Keratinocyte (primary cell): ENCODE measurements around the gene TBC1D14. TPM values are rescaled to one million over a fixed set of nuclear protein-coding genes. Genes with fewer than 3 reads are reported as not detected.

Source experiments
- DNase-seq: peaks from one replicate; pipeline ENCODE4 v3.0.0-alpha.2; 2011; ENCODE audit warnings: low read depth, missing footprints, low spot score
- FAIRE-seq: peaks from 2 replicates; lab custom pipeline; 2011; peaks lifted over from hg19 to GRCh38; lab: Jason Lieb, UNC
- H2AFZ ChIP-seq: 2 replicates; pipeline ENCODE4 v1.6.0; 2012; ENCODE audit warnings: low read length, control low read depth, inconsistent platforms; ENCODE audit not compliant: control insufficient read depth
- H3K27ac ChIP-seq: 2 replicates; pipeline ENCODE4 v1.5.1; 2011; ENCODE audit warnings: low read length; ENCODE audit not compliant: control insufficient read depth, insufficient read depth
- H3K27me3 ChIP-seq: 3 replicates; pipeline ENCODE4 v1.6.0; 2011; ENCODE audit warnings: low read length; ENCODE audit not compliant: control insufficient read depth, insufficient read depth; ENCODE audit errors: extremely low read depth
- H3K36me3 ChIP-seq, 2 experiments: 2 replicates in 1 of 2; 3 replicates in 1 of 2; pipeline ENCODE4 v1.5.1; 2011; ENCODE audit warnings: low read length in 2 of 2, mild to moderate bottlenecking in 1 of 2; ENCODE audit not compliant: control insufficient read depth in 2 of 2, insufficient read depth in 2 of 2; ENCODE audit errors: extremely low read depth in 1 of 2
- H3K4me1 ChIP-seq: 3 replicates; pipeline ENCODE4 v1.5.1; 2011; ENCODE audit warnings: low read length; ENCODE audit not compliant: control insufficient read depth, insufficient read depth; ENCODE audit errors: extremely low read depth
- H3K4me2 ChIP-seq: 3 replicates; pipeline ENCODE4 v1.6.0; 2011; ENCODE audit warnings: low read depth, low read length; ENCODE audit not compliant: control insufficient read depth, insufficient read depth; ENCODE audit errors: extremely low read depth
- H3K4me3 ChIP-seq, 3 experiments: fragments of 200-600 bp in 1 of 3; sonication (generic) in 1 of 3; 2 replicates in 2 of 3; 3 replicates in 1 of 3; pipeline ENCODE4 v1.5.1; 2011 to 2016; ENCODE audit warnings: low read length in 3 of 3, mild to moderate bottlenecking in 3 of 3, control low read depth in 2 of 3, inconsistent platforms in 1 of 3, low read depth in 1 of 3, mixed read lengths in 1 of 3, mixed run types in 1 of 3, moderate library complexity in 1 of 3; ENCODE audit not compliant: control insufficient read depth in 2 of 3, insufficient read depth in 2 of 3; ENCODE audit errors: extremely low read depth in 1 of 3
- H3K79me2 ChIP-seq: 2 replicates; pipeline ENCODE4 v1.6.0; 2012; ENCODE audit warnings: low read length; ENCODE audit not compliant: control insufficient read depth, insufficient read depth
- H3K9ac ChIP-seq: 3 replicates; pipeline ENCODE4 v1.6.0; 2011; ENCODE audit warnings: low read length; ENCODE audit not compliant: control insufficient read depth, insufficient read depth; ENCODE audit errors: extremely low read depth
- H3K9me1 ChIP-seq: 3 replicates; pipeline ENCODE4 v1.6.0; 2011; ENCODE audit warnings: low read length; ENCODE audit not compliant: control insufficient read depth, insufficient read depth; ENCODE audit errors: extremely low read depth
- H3K9me3 ChIP-seq: 2 replicates; pipeline ENCODE4 v1.5.1; 2012; ENCODE audit warnings: low read depth, low read length; ENCODE audit not compliant: control insufficient read depth
- H4K20me1 ChIP-seq: 3 replicates; pipeline ENCODE4 v1.6.0; 2011; ENCODE audit warnings: low read length; ENCODE audit not compliant: control insufficient read depth, insufficient read depth; ENCODE audit errors: extremely low read depth
- EZH2 ChIP-seq: IDR thresholded peaks from one replicate; pipeline ENCODE4 v1.6.1; 2012; ENCODE audit warnings: inconsistent platforms, mild to moderate bottlenecking, low read length, moderate library complexity
- dilution Hi-C: fragments of 300-500 bp; cut with MboI; formaldehyde crosslinking; loops from one replicate; pipeline ENCODE4 v1.7.0; 2020; ENCODE audit warnings: low sequenced_read_pairs; ENCODE audit not compliant: extremely low pct_ligation_motif_present
- polyA plus RNA-seq, 5 experiments: library from polyadenylated mRNA; depleted of rRNA in 3 of 5; stranded (reverse) in 3 of 5; stranded (forward) in 1 of 5; unstranded in 1 of 5; fragments of >200 nt; gene quantifications; 1 replicate in 1 of 5; 2 replicates in 3 of 5; 3 replicates in 1 of 5; pipeline versions ENCODE4 v1.2.1 to v1.2.3, GENCODE V29; 2011 to 2012; ENCODE audit warnings: missing spikeins in 2 of 5, low read depth in 1 of 5, low replicate concordance in 1 of 5
- TF ChIP-seq, protein P1 (sequence below), 3 experiments: IDR thresholded peaks in 1 of 3; conservative IDR thresholded peaks in 1 of 3; optimal IDR thresholded peaks in 1 of 3; 2 replicates in 2 of 3; 3 replicates in 1 of 3; pipeline versions ENCODE3 to v1.5.1; 2011; ENCODE audit warnings: low read length in 3 of 3, mild to moderate bottlenecking in 3 of 3, moderate library complexity in 2 of 3, control low read depth in 1 of 3, inconsistent platforms in 1 of 3; ENCODE audit not compliant: insufficient read depth in 2 of 3; ENCODE audit errors: extremely low read depth in 1 of 3

The TBC1D14 gene
- polyA plus RNA-seq, 1 donor (not counting 4 experiments of a cell fraction or from before 2014, with no cell fraction given), result 55.1 TPM

DNA sequence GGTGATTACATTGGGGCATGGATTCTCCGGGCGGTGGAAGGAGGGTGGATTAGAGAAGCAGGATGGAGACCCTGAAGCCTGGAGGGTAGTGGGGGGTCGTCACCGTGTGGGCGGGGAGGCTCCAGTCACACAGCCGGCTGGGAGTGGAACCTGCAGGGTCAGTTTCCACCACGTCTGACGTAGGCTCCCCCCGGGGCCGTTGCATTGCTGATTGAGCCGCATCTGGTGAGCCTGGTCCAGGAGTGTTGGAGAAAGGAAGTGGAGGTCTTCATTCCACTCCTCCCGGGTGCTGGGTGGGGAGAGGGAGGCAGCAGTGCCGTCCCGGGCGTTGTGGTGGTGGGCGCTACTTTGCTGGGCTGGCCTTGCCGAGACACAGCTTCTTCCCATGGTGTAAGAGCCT lies 28.1 kb downstream of the TBC1D14 start:
- no peaks in the 10 kb centered on the region for H3K9me1 ChIP-seq
- no peak overlapping the region for H3K9ac ChIP-seq
- H3K4me2 ChIP-seq, result no peak overlapping the region
- TF ChIP-seq, protein P1, sequence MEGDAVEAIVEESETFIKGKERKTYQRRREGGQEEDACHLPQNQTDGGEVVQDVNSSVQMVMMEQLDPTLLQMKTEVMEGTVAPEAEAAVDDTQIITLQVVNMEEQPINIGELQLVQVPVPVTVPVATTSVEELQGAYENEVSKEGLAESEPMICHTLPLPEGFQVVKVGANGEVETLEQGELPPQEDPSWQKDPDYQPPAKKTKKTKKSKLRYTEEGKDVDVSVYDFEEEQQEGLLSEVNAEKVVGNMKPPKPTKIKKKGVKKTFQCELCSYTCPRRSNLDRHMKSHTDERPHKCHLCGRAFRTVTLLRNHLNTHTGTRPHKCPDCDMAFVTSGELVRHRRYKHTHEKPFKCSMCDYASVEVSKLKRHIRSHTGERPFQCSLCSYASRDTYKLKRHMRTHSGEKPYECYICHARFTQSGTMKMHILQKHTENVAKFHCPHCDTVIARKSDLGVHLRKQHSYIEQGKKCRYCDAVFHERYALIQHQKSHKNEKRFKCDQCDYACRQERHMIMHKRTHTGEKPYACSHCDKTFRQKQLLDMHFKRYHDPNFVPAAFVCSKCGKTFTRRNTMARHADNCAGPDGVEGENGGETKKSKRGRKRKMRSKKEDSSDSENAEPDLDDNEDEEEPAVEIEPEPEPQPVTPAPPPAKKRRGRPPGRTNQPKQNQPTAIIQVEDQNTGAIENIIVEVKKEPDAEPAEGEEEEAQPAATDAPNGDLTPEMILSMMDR (optimal IDR thresholded peaks at IDR 0.05 in 1 of 3, IDR thresholded peaks at IDR 0.05 in 1 of 3, conservative IDR thresholded peaks at IDR 0.05 in 1 of 3; ENCODE audit: extremely low read depth in 1 of 3, insufficient read depth in 2 of 3, low read length in 3 of 3), result no peak
- no peak for TF ChIP-seq EZH2
- no peak overlapping the region for H2AFZ ChIP-seq
- no peaks in the 10 kb centered on the region for H3K79me2 ChIP-seq
- H3K9me3 ChIP-seq, result no peaks in the 10 kb centered on the region
- peaks cover 17% of the 10 kb centered on the region for H3K4me1 ChIP-seq
- no peak overlapping the region for H3K4me3 ChIP-seq
- no peaks in the 10 kb centered on the region for H3K27me3 ChIP-seq
- dilution Hi-C loops, result no loop called here
- no peaks in the 10 kb centered on the region for H4K20me1 ChIP-seq
- FAIRE-seq, result no peak
- no peak overlapping the region for H3K27ac ChIP-seq
- peaks cover 0 to 1% of the 10 kb centered on the region in 2 experiments for H3K36me3 ChIP-seq
- no peak for DNase-seq

DNA sequence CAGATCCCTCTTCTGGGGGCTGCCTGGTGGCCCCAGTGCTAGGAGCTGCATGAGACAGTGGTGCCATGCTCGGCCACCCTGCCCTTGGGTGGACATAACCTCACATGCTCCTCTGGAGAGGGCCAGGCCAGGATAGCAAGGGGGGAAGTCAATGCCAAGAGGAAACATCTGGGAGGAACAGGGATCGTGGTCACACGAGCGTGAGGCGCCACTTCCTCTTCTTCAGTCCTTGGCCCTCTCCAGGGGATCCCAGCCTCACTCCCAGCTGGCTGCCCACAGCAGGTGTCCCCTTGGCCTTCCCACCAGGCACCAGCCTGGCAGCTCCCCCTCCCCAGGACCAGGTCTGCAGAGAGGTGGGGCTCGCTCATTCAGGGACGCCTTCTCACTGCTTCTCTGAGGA lies 28.6 kb downstream of the TBC1D14 start:
- Histone ChIP-seq H2AFZ (no peak overlapping the region), H3K36me3 (peaks cover 0 to 1% of the 10 kb centered on the region in 2 experiments), H3K27me3 (no peaks in the 10 kb centered on the region), H3K4me1 (peaks cover 22% of the 10 kb centered on the region), H3K79me2 (no peaks in the 10 kb centered on the region), H4K20me1 (no peaks in the 10 kb centered on the region), H3K27ac (no peak overlapping the region), H3K4me3 (no peak overlapping the region), H3K9me1 (no peaks in the 10 kb centered on the region), H3K9ac (no peak overlapping the region), H3K9me3 (no peaks in the 10 kb centered on the region), H3K4me2 (no peak overlapping the region)
- FAIRE-seq (no peak), DNase-seq (no peak)
- no peak for TF ChIP-seq EZH2
- TF ChIP-seq, protein P1 (optimal IDR thresholded peaks at IDR 0.05 in 1 of 3, IDR thresholded peaks at IDR 0.05 in 1 of 3, conservative IDR thresholded peaks at IDR 0.05 in 1 of 3; ENCODE audit: extremely low read depth in 1 of 3, insufficient read depth in 2 of 3, low read length in 3 of 3), result no peak
- dilution Hi-C loops, result no loop called here
